ENCODE measurements around the gene HUNK.

- no peak for TF ChIP-seq POLR2A (IDR thresholded peaks at IDR 0.05)
- TF ChIP-seq, protein P1, sequence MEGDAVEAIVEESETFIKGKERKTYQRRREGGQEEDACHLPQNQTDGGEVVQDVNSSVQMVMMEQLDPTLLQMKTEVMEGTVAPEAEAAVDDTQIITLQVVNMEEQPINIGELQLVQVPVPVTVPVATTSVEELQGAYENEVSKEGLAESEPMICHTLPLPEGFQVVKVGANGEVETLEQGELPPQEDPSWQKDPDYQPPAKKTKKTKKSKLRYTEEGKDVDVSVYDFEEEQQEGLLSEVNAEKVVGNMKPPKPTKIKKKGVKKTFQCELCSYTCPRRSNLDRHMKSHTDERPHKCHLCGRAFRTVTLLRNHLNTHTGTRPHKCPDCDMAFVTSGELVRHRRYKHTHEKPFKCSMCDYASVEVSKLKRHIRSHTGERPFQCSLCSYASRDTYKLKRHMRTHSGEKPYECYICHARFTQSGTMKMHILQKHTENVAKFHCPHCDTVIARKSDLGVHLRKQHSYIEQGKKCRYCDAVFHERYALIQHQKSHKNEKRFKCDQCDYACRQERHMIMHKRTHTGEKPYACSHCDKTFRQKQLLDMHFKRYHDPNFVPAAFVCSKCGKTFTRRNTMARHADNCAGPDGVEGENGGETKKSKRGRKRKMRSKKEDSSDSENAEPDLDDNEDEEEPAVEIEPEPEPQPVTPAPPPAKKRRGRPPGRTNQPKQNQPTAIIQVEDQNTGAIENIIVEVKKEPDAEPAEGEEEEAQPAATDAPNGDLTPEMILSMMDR (IDR thresholded peaks at IDR 0.05), result no peak
Measured at GRCh38 chr21:31870472-31871193, 2.2 kb upstream of the HUNK start.
